ENCODE measurements around the gene CKAP4.
"Not testable (repeated sequence)": the region's sequence is repeated elsewhere in the genome, so short reads cannot be mapped to it uniquely, and the experiment has no call there.

The CKAP4 gene

DNA sequence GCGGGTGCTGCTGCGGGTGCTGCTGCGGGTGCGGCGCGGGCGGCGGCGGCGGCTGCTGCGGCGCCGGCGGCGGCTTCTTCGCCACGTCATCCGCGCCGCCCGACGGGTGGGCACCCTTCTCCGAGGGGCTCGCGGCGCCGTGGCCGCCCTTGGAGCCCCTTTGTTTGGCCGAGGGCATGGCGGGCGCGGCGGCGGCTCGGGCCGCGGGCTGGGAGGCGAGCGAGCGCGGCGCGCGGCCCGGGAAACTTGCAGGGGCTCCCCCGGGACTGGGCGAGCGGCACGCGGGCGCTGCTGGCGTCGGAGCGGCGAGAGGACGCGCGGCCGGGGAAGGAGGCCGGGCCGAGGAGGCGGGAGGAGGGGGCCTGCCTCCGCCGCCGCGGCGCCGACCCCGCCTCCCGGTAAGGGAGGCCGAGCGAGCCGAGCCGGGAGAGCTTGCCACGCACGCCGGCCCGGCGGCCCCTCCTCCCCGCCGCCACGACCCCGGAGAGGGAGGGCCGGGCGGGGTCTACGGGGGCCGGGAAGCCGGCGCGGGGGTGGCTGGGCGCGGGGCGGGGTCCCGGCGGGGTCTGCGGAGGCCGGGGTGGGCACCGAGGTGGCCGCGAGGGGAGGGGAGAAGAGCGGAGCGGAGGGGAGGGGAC lies at the start of gene CKAP4:
Gene CKAP4 (minus strand): TSS at position 347 of the 638 bp plus-strand sequence. CDS start 169 bp downstream, at position 178.
- DNase-seq (ENCODE audit: low spot score) = peak; percentile 36

DNA sequence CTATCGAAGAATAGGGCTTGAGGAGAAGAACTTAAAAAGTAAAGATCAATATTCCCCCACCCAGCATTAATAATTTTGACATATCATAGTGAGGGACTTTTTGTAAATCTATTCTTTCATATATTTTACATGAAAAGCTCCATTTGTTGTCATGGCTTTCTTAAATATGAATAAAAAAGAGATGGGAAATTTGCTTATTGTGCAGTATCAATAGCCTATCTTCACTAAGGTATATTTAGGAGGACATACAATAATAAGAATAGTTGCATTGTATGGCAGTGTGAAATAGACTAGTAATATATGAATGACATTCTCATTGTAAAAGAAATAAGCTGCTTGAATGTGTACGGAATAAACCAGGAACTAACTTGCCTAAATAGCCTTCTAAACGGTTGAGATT lies 49.3 kb upstream of the CKAP4 start:
- no peak for DNase-seq (ENCODE audit: low spot score)

GRCh38 chr12:106296179-106296877 lies 48.5 kb upstream of the CKAP4 start:
- DNase-seq (ENCODE audit: low spot score) = no peak

DNA sequence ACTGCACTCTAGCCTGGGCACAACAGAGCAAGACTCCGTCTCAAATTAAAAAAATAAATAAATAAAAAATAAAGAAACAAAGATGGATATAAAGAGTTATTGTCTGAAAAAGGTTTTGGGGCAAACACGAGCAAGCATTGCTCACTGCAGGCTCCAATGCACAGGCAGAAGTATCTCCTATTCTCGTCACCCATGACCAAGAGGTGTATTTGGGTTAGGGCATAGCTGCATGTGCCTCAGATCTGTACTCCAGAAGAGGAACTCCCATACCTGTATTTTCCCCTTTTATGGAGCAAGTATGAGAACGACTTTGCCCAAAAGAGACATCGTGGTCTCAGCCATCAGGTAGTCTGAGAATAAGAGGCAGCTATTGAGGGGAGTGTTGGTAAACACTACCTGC lies 44.5 kb upstream of the CKAP4 start:
- no peak for DNase-seq (ENCODE audit: low spot score)

GRCh38 chr12:106291342-106291741 lies 43.5 kb upstream of the CKAP4 start:
- no peak for DNase-seq (ENCODE audit: low spot score)

DNA sequence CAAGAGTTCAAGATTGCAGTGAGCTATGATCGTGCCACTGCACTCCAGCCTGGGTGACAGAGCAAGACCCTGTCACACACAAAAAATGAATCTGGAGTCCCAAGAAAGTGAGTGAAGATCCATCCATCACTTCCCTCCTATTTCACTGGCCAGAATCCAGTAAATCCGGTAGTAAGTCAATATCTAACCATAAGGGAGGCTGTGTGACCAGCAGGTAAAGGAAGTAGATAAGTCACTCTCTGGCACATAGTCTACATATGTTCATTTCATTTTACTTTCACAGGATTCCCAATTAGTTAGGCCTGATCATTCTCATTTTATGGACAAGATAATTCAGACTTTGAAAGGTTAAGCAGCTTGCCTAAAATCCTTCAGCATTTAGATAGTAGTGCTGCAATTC lies 42.8 kb upstream of the CKAP4 start:
- DNase-seq (ENCODE audit: low spot score) = no peak

- no peak for DNase-seq (ENCODE audit: low spot score)
Measured at GRCh38 chr12:106289196-106289681, 41.4 kb upstream of the CKAP4 start.

DNA sequence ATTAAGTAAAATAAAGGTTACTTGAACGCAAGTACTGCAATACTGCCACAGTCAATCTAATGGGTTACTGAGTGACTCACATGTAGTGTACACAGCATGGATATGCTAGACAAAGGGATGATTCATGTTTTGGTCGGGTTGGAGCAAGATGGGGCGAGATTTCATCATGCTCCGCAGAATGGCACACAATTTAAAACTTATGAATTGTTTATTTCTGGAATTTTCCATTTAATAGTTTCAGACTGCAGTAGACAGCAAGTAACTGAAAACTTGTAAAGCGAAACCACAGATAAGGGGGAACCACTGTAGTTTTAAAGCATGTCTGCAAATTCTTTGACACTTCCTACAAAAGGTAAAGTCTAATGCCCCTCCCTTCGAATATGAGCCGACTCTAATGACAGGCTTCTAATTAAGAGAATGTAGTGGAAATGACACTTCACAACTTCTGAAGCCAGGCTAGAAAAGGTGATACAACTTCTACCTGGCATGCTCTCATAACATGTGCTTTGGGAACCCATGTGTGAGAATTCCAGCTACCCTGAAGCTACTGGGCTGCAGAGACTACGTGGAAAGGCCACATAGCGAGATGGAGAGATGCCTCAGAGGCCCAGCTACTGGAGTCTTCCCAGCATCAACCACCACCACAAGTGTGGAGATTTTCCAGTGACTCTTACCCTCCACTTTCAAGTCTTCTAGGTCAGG lies 40.8 kb upstream of the CKAP4 start:
- no peak for DNase-seq (ENCODE audit: low spot score)

DNA sequence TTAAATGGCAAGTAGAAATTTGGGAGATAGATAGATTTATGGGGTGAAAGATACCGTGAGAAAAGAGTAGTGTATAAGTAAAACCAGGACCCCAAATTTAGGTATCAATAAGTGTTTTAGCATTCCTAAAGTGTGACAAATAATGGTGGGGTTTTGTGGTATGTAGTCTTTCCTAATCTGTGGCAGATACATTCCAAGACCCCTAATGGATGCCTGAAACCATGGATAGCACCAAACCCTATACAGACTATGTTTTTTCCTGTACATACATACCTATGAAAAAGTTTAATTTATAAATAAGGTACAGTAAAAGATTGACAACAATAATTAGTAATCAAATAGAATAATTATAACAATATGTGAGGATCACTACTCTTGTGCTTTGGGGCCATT lies 40.3 kb upstream of the CKAP4 start:
- DNase-seq (ENCODE audit: low spot score) = no peak

DNA sequence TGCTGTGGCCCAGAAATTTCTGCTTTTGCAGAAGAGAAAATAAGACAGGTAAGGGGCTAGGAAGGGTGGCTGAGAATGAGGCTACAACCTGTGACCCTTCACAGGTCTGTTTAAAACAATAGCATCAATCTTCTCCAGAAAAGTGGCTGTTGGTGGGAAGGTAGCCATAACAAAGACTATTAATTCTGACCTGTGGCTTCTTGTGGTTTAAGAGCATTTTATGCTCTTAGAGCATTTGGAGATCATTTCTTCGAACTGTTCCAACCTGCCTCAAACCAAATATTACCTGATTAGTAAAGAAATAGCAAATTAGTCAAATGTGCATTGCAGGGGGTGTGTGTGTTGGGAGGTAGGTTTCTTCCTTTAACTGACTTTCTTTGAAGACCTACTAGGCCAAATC lies 39.5 kb upstream of the CKAP4 start:
- no peak for DNase-seq (ENCODE audit: low spot score)

- not testable (repeated sequence) for DNase-seq (ENCODE audit: low spot score)
Measured at GRCh38 chr12:106286576-106287162, 38.8 kb upstream of the CKAP4 start.

GRCh38 chr12:106285982-106286381 lies 38.2 kb upstream of the CKAP4 start:
- DNase-seq (ENCODE audit: low spot score) = no peak

DNA sequence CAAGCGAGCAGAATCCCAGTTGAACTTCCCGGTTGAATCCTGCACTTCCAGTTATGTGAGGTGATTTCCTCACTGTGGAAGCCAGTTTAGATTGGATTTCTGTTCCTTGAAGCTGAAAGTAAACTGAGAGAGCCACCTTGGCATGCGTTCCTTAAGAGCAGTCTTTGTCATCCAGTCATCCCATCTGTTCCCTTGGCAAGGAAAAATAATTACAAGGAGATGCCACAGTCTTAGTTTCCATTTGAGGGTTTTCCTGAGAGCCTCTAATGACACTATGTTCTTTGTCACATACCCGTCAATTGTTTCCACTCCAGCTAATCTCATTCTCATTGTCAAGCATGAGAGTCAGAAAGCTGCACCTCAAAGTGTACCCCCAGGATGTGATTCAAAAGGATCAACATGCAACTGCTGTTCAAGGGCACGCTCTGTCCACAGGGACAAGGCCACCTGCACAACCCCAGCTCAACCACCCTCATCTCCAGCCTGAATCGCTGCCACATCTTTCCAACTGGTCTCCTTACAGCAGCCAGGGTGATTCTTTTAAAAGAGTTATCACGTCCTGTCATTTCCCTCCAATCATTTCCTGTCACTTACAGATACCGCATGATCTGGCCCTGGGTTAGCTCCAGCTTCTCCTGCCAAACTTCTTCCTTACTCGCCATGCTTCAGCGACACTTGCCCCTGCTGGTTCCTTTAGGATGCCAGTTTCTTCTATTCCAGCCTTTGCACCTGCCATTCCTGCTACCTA lies 36.7 kb upstream of the CKAP4 start:
- no peak for DNase-seq (ENCODE audit: low spot score)

DNA sequence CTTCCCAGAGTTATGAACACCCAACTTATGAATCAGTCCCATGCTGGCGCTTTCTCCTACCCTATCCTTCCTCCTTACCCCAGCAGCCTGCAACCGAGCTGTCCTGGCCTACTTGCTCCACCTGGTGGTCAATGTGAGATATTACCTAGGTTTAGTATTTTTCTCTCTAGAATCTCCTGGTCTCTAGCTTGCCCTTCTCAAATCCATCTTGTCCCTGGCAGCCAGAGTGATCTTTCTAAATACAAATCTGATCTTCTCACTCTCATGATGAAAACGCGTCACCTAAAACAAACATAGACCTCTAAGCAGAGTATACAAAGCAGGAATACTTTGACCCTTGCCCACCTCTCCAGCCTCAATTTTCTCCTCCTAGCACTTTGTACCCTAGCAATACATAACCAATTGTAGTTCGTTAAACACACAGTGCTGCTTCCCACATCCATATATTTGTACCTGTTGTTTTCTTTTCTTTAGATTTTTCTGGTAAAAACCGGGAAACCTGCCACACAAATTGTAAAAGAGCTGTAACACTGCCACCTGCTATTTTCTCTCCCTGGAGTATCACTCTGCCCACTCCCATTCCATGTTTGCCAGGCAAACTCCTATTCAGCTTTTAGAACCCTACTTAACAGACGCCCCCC lies 34.8 kb upstream of the CKAP4 start:
- DNase-seq (ENCODE audit: low spot score) = no peak

DNA sequence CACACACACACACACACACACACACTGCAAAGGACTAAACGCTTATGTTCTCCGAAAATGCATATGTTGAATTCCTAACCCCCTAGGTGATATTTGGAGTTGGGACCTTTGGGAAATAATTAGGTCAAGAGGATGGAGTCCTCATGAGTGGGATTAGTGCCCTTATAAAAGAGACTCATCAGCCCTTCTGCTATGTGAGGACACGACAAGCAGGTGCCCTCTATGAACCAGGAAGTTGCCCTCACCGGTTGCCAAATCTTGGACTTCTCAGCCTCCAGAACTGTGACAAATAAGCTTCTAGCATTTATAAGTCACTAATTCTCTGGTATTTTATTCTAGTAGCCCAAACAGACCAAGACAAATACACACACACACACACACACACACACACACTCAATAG lies 34.0 kb upstream of the CKAP4 start:
- DNase-seq (ENCODE audit: low spot score) = no peak

DNA sequence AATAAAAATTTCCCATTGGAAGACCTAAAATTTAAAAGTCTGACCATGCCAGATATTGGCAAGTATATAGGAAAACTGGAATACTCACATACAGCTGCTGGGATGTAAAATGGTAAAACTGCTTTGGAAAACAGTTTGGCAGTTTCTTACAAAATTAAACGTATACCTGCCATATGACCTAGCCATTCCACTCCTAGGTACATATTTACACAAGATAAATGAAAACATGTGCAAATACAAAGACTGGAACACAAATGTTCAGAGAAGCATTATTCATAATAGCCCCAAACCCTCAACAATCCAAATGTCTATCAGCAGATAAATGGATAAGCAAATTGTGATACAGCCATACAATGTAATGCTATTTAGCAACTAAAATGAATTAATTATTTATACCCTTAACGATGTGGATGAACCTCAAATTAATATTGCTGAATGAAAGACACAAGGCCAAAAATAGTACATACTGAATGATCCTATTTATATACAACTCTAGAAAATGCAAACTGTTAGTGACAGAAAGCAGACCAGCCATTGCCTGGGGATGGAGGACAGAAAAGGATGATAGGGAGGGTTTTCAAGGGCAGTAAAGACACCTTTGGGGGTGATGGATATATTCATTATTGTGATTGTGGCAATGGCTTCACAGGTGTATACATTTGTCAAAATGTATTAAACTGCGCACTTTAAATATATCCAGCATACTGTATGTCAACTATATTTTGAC lies 33.4 kb upstream of the CKAP4 start:
- DNase-seq (ENCODE audit: low spot score) = no peak

GRCh38 chr12:106280106-106280505 lies 32.3 kb upstream of the CKAP4 start:
- DNase-seq (ENCODE audit: low spot score) = no peak

GRCh38 chr12:106276032-106276740 lies 28.4 kb upstream of the CKAP4 start:
- no peak for DNase-seq (ENCODE audit: low spot score)

GRCh38 chr12:106275458-106275857 lies 27.6 kb upstream of the CKAP4 start:
- no peak for DNase-seq (ENCODE audit: low spot score)

GRCh38 chr12:106274575-106275121 lies 26.8 kb upstream of the CKAP4 start:
- no peak for DNase-seq (ENCODE audit: low spot score)

Data from putamen (tissue), 1 donor.